Left renal cortex interstitium (tissue), 4 donors: ENCODE measurements around the gene RAD52. TPM values are rescaled to one million over a fixed set of nuclear protein-coding genes. Genes with fewer than 3 reads are reported as not detected.

Source experiments
- DNase-seq, 4 donors: peaks; one replicate each; pipeline ENCODE4 v3.0.0-alpha.2; 2013; ENCODE audit warnings: low read depth in 4 of 4, low spot score in 2 of 4, missing footprints in 1 of 4
- polyA plus RNA-seq, 4 donors: library from polyadenylated mRNA; unstranded; fragments of 120-200 nt; gene quantifications; one replicate each; pipeline ENCODE4 v1.2.1, GENCODE V29; 2013; ENCODE audit not compliant: insufficient read length in 4 of 4

RAD52 gene
- 10 to 100 TPM; 19.0 to 54.1 (median 32.4) TPM for polyA plus RNA-seq

- peak; percentile 97 to 98 (median 97) for DNase-seq
These were observed at the start of gene RAD52 for GRCh38 chr12:949453-950191. Gene RAD52 (minus strand): TSS chr12:949694. CDS start chr12:933058, 16,636 bp downstream.

- DNase-seq: no peak
These were observed 48.8 kb upstream of the RAD52 start for GRCh38 chr12:998020-998874.

GRCh38 chr12:997505-997904 lies 48.0 kb upstream of the RAD52 start:
- DNase-seq: no peak

GRCh38 chr12:996881-997280 lies 47.4 kb upstream of the RAD52 start:
- DNase-seq: no peak

- no peak for DNase-seq
These were observed 43.2 kb upstream of the RAD52 start for GRCh38 chr12:992647-993046.

GRCh38 chr12:991350-992333 lies 42.1 kb upstream of the RAD52 start:
- peak; percentile 36 to 55 (median 47) for DNase-seq

GRCh38 chr12:990661-991349 lies 41.3 kb upstream of the RAD52 start, which contains the start of gene ERC1:
Gene ERC1 (plus strand): TSS chr12:991223. CDS start chr12:1027904, 36,681 bp downstream.
- peak; percentile 71 to 82 (median 78) for DNase-seq

- DNase-seq: peak; percentile 26 to 56 (median 38)
These were observed 40.5 kb upstream of the RAD52 start for GRCh38 chr12:989751-990660.

- DNase-seq: no peak
These were observed 39.6 kb upstream of the RAD52 start for GRCh38 chr12:989051-989450.

GRCh38 chr12:988646-989045 lies 39.2 kb upstream of the RAD52 start:
- no peak for DNase-seq

GRCh38 chr12:981961-982360 lies 32.5 kb upstream of the RAD52 start:
- DNase-seq: no peak

- DNase-seq: no peak
These were observed 31.8 kb upstream of the RAD52 start for GRCh38 chr12:981176-981828.

- DNase-seq: no peak
These were observed 29.9 kb upstream of the RAD52 start for GRCh38 chr12:979349-979748.

GRCh38 chr12:977156-977555 lies 27.7 kb upstream of the RAD52 start:
- DNase-seq: no peak

GRCh38 chr12:976644-977043 lies 27.1 kb upstream of the RAD52 start:
- no peak for DNase-seq

- no peak for DNase-seq
These were observed 24.9 kb upstream of the RAD52 start for GRCh38 chr12:974271-974862.

GRCh38 chr12:971991-972390 lies 22.5 kb upstream of the RAD52 start:
- DNase-seq: no peak

- DNase-seq: no peak
These were observed 20.3 kb upstream of the RAD52 start for GRCh38 chr12:969821-970220.
